Coronary artery (tissue), 2 donors: ENCODE measurements around the gene PLXNA4.

Experiments used
- DNase-seq: peaks from one replicate; pipeline ENCODE4 v3.0.0-alpha.2; 2017; ENCODE audit warnings: low spot score
- H3K27ac ChIP-seq, 2 donors: fragments of 200-600 bp; sonication (generic); one replicate each; pipeline ENCODE4 v1.5.1; 2016 to 2019
- H3K4me3 ChIP-seq: fragments of 200-600 bp; sonication (generic); 2 replicates; pipeline ENCODE4 v1.5.1; 2016; ENCODE audit warnings: mild to moderate bottlenecking, moderate library complexity
- TF ChIP-seq, protein P1 (sequence below): fragments of 200-600 bp; sonication (generic); IDR thresholded peaks from one replicate; pipeline ENCODE4 v1.5.1; 2019; ENCODE audit warnings: antibody characterized with exemption

The PLXNA4 gene

DNA sequence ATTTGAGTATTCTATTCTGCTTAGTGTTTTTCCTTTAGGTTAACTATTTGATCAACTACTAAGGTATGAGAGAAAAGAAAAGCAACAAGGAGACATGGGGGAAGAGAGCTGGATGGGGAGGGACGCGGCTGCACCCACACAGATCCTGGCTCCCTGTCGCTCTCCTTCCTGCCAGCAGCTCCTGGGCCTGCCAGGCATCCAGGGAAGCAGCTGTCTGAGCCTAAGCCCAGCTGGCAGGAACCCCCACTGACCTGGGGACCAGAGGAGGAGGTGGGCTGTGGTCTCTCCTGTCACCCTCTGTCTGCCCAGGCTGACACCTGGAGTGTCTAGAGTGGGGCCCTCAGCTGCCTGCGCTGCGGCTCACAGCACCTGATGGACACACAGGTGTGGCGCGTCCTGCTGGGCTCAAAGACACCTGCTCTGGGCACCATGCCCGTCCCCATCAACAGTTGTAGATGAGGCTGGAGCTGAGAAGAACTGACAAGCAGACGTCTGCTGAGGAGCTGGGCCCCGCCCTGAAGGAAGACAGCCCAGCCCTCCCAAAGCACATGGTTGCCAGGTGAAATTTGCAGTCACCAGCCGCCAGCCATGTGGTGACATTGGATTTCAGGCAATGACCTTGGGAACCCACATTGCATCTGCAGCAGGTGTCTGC is 207.9 kb downstream of the PLXNA4 start:
- TF ChIP-seq, protein P1, sequence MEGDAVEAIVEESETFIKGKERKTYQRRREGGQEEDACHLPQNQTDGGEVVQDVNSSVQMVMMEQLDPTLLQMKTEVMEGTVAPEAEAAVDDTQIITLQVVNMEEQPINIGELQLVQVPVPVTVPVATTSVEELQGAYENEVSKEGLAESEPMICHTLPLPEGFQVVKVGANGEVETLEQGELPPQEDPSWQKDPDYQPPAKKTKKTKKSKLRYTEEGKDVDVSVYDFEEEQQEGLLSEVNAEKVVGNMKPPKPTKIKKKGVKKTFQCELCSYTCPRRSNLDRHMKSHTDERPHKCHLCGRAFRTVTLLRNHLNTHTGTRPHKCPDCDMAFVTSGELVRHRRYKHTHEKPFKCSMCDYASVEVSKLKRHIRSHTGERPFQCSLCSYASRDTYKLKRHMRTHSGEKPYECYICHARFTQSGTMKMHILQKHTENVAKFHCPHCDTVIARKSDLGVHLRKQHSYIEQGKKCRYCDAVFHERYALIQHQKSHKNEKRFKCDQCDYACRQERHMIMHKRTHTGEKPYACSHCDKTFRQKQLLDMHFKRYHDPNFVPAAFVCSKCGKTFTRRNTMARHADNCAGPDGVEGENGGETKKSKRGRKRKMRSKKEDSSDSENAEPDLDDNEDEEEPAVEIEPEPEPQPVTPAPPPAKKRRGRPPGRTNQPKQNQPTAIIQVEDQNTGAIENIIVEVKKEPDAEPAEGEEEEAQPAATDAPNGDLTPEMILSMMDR, result no peak
- no peak overlapping the region for H3K4me3 ChIP-seq
- no peak for DNase-seq
- no peak overlapping the region for H3K27ac ChIP-seq

DNA sequence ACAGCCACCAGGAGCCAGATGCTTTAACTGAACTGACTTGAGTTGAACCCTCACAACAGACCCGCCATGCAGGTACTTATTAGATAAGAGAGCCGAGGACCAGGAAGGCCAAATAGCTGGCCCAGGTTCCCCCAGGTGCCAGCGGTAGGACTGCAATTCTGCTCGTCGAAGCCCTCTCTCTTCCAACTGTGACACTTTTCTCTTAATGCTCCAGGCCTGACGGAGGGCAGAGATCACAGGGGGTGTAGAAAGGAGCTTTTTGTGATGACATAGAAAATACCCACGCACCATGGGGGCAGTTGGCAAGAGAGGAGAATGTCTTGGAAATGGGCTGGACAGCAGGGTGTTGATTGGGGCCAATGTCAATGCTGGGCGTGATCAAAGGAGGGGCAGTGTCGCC is 208.5 kb downstream of the PLXNA4 start:
- TF ChIP-seq, protein P1, result no peak
- no peak overlapping the region for H3K27ac ChIP-seq
- no peak overlapping the region for H3K4me3 ChIP-seq
- DNase-seq, result no peak

DNA sequence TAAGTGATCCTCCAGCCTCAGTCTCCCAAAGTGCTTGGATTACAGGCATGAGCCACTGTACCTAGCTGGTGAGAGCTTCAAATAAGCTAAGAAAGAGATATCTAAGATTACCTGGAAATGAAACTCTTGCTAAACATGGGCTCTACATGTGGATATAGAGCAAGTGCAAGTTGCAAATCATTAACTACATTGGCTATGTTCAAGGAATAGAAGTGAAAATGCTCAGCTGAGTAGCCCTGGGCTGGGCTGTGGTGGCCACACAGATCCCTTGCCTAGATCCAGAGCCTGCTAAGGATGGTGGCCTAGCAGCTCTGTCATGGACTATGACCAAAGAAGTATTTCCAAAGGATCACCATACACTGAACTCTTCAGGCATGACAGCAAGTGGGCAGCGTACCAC is 209.3 kb downstream of the PLXNA4 start:
- H3K4me3 ChIP-seq, result no peak overlapping the region
- no peak for DNase-seq
- TF ChIP-seq, protein P1, result no peak
- no peak overlapping the region for H3K27ac ChIP-seq

DNA sequence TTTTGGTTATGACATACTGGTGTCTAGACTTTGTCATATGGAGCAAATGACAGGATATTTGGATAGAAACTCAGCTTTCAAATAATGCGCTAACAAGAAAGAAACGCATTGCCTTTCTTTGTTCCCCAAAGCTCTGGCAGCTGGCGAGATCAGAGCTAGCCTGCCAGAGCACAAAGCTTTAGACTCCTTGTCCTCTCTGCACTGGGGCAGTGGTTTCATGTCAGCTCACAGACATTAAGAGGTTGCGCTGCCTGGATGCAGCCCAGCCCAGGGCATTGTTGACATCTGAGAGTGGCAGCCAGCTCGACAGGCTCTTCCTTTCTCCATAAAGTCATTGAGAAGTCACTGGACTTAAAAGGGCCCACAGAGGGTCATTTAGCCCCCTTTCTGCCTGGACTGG is 212.0 kb downstream of the PLXNA4 start:
- H3K27ac ChIP-seq, result no peak overlapping the region
- no peak overlapping the region for H3K4me3 ChIP-seq
- TF ChIP-seq, protein P1, result no peak
- no peak for DNase-seq

DNA sequence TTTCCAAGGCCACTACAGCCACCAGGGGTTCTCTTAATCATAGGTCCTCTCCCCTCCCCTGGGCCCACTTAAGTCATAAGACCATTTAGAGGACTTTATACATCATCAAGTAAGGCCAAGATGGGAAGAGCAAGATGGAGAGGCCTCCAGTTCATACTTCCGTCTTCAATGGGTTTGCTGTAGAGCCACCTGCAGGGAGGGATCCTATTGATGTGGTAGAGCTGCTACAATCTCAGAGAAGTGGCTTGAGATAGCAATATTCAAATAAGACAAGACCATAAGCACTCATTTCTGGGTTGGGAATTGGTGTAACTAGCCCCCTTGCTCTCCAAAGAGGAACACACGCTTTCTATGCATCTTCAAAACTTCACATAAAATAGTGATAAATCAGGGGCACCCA is 214.2 kb downstream of the PLXNA4 start:
- TF ChIP-seq, protein P1, result no peak
- DNase-seq, result no peak
- no peak overlapping the region for H3K4me3 ChIP-seq
- no peak overlapping the region for H3K27ac ChIP-seq

DNA sequence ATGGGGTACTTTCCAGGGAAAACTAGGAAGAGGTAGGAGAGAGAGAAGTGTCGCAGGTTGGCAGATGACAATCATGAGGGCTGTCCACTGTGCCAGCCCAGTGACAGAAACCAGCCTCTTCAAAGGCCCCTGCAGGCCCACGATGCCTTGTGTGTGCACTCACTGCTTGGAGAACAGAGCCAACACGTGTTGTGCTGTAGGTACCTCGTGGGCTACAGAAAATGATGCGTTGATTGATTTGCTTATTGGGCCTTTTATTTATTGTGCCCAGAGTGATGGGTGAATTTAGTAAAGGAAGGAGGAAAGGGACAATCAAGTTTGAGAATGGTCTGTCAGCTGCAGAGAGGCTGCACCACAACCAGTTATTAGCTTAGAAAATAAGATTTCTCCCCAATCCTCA is 215.1 kb downstream of the PLXNA4 start:
- TF ChIP-seq, protein P1, result no peak
- Histone ChIP-seq H3K27ac (no peak overlapping the region), H3K4me3 (no peak overlapping the region)
- no peak for DNase-seq

DNA sequence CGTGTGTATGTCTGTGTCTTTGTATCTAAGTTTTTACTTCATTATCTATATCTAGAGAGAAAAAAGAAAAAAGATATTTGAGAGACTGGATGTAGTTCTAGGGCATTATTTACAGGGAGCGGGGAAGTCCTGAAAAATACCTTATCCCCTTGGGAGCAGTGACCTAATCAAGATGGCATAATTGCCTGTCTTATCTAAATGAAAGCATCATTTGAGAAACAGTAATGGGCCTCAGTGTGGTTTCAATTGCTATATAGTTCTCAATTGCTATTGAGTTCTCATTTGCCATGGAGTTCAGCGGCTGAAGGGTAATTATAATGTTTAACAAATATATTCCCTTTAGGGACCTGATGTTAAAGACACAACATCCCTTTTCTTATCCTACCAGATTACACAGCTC is 216.5 kb downstream of the PLXNA4 start:
- TF ChIP-seq, protein P1, result no peak
- Histone ChIP-seq H3K27ac (no peak overlapping the region), H3K4me3 (no peak overlapping the region)
- DNase-seq, result no peak
